Measurements from ENCODE around the gene GALNT9. TPM values are rescaled to one million over a fixed set of nuclear protein-coding genes. Genes with fewer than 3 reads are reported as not detected.
A peak's percentile ranks its signal among the peaks of the same experiment; 100 is the strongest.

Gene GALNT9
- total and polyA plus RNA-seq, 10 donors = 0.20 to 2.4 (median 0.84) TPM

DNA sequence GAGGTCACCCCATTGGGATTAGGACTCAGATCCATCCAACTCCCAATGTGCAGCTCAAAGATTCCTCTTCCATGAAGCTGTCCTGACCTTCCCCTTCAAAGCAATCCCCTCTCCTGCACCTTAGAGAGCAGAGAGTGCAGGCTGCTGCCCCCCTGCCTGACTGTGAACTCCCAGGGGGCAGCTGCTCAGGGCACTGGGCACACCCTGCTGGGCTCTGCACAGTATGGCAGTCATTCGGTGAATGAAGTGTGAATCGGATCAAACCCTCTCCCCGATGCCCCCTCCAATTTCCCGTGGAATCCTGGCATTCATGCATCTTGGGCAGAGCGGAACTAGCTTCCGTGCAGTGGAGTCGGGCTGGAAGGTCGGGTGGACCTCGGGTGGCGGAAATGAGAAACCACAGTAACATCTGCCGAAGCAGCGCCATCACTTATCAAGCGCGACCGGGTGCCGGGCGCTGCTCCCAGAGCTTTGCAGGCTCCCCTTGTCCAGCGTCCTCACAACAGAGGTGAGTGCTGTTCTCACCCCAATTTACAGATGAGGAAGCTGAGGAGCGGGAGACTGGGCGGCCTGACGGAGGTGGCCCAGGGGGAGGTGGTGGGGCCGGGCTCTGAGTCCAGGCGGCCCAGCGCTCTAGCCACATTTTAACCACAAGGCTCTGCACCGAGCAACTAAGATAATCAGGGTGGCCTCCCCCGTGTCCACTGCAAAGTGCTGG lies 14.7 kb downstream of the GALNT9 start:
- 85 to 88% (median 86%) methylated on average over 21 to 26 of the region's 26 CpGs for WGBS, 5 donors
- intact Hi-C loops (cut with DNase I; ENCODE audit: low total_unique reads) = no loop called here
- DNase-seq = peak; percentile 50
- Histone ChIP-seq H3K4me1 (no peaks in the 10 kb centered on the region), H3K36me3 (no peaks in the 10 kb centered on the region), H3K27ac (no peak overlapping the region), H3K9me3 (peaks cover 0 to 32% (median 27%) of the 10 kb centered on the region in 8 donors), H3K4me3 (no peak overlapping the region), H3K27me3 (replicated peaks in 1 of 7) (peaks cover 0 to 61% (median 3%) of the 10 kb centered on the region in 7 donors)
- TF ChIP-seq POLR2AphosphoS5 (IDR thresholded peaks at IDR 0.05) (no peak), POLR2A (IDR thresholded peaks at IDR 0.05) (no peak)
- TF ChIP-seq, protein P1, sequence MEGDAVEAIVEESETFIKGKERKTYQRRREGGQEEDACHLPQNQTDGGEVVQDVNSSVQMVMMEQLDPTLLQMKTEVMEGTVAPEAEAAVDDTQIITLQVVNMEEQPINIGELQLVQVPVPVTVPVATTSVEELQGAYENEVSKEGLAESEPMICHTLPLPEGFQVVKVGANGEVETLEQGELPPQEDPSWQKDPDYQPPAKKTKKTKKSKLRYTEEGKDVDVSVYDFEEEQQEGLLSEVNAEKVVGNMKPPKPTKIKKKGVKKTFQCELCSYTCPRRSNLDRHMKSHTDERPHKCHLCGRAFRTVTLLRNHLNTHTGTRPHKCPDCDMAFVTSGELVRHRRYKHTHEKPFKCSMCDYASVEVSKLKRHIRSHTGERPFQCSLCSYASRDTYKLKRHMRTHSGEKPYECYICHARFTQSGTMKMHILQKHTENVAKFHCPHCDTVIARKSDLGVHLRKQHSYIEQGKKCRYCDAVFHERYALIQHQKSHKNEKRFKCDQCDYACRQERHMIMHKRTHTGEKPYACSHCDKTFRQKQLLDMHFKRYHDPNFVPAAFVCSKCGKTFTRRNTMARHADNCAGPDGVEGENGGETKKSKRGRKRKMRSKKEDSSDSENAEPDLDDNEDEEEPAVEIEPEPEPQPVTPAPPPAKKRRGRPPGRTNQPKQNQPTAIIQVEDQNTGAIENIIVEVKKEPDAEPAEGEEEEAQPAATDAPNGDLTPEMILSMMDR (IDR thresholded peaks at IDR 0.05 in 8 of 11, conservative IDR thresholded peaks at IDR 0.05 in 3 of 11) = no peak

DNA sequence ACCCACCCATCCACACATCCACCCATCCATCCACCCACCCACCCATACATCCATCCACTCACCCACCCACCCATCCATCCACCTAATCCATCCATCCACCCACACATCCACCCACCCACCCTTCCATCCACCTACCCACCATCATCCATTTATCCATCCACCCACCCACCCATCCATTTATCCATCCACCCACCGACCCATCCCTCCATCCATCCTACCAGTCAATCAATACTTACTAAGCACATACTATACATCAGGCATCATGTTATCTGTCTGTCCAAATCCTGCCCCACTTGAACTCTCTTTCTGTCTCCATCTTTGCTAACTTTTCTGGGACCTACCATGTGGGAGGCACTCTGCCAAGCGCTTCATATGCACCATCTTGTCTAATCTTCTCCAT lies 15.4 kb downstream of the GALNT9 start:
- 92 to 100% (median 94%) methylated on average over 2 of the region's 2 CpGs for WGBS, 5 donors
- H3K4me1 ChIP-seq = no peaks in the 10 kb centered on the region
- intact Hi-C loops (cut with DNase I; ENCODE audit: low total_unique reads) = no loop called here
- no peak for DNase-seq
- H3K27me3 ChIP-seq (replicated peaks in 1 of 7) = peaks cover 0 to 60% (median 3%) of the 10 kb centered on the region in 7 donors
- H3K4me3 ChIP-seq = no peak overlapping the region
- TF ChIP-seq POLR2AphosphoS5 (IDR thresholded peaks at IDR 0.05) = no peak
- TF ChIP-seq, protein P1 (IDR thresholded peaks at IDR 0.05 in 8 of 11, conservative IDR thresholded peaks at IDR 0.05 in 3 of 11) = no peak
- no peak overlapping the region for H3K27ac ChIP-seq
- peaks cover 0 to 32% (median 27%) of the 10 kb centered on the region in 8 donors for H3K9me3 ChIP-seq
- no peaks in the 10 kb centered on the region for H3K36me3 ChIP-seq

DNA sequence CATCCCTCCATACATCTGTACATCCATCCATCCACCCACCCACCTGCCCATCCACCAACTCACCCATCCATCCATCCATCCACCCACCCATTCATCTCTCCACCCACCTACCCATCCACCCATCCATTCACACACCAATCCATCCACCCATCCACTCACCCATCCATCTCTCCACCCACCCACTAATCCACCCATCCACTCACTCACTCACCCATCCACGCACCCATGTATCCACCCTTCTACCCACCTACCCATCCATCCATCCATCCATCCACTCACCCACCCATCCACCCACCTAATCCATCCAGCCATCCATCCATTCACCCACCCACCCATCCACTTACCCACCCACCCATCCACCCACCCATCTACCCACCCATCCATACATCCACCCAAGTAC lies 16.2 kb downstream of the GALNT9 start:
- DNase-seq = no peak
- 91 to 100% (median 98%) methylated on average over 1 of the region's 1 CpG for WGBS, 5 donors
- Histone ChIP-seq H3K36me3 (no peaks in the 10 kb centered on the region), H3K9me3 (peaks cover 0 to 32% (median 27%) of the 10 kb centered on the region in 8 donors), H3K4me1 (no peaks in the 10 kb centered on the region), H3K27me3 (replicated peaks in 1 of 7) (peaks cover 0 to 60% (median 3%) of the 10 kb centered on the region in 7 donors), H3K4me3 (no peak overlapping the region), H3K27ac (no peak overlapping the region)
- no peak for TF ChIP-seq POLR2AphosphoS5 (IDR thresholded peaks at IDR 0.05)
- TF ChIP-seq, protein P1 (IDR thresholded peaks at IDR 0.05 in 8 of 11, conservative IDR thresholded peaks at IDR 0.05 in 3 of 11) = no peak
- TF ChIP-seq POLR2A (IDR thresholded peaks at IDR 0.05) = no peak
- intact Hi-C loops (cut with DNase I; ENCODE audit: low total_unique reads) = no loop called here

DNA sequence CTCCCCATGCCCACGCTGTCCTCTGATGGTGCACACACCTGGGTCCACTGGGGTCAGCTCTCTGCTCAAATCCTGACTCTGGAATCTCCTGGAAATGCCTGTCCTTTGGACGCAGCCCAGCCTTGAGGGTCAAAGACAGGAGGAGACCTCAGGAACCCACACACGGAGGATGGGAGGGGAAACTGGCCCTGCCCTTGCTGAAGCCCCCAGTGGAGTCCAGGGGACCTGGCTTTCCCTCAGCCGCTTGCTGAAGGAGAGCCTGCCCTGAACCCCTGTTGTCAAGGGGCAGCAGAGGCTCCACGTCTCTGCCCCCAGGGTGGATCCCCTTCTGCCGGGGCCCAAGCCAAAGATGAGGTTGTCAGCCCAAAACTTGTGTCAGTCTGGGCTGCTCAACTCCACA lies 16.9 kb downstream of the GALNT9 start:
- DNase-seq = no peak

More for the DNA sequence above, 16.9 kb downstream of the GALNT9 start:
- TF ChIP-seq, protein P1 (IDR thresholded peaks at IDR 0.05 in 8 of 11, conservative IDR thresholded peaks at IDR 0.05 in 3 of 11) = no peak
- Histone ChIP-seq H3K36me3 (no peaks in the 10 kb centered on the region), H3K9me3 (peaks cover 0 to 32% (median 27%) of the 10 kb centered on the region in 8 donors), H3K27ac (no peak overlapping the region), H3K27me3 (replicated peaks in 1 of 7) (peaks cover 0 to 55% (median 3%) of the 10 kb centered on the region in 7 donors), H3K4me1 (no peaks in the 10 kb centered on the region), H3K4me3 (no peak overlapping the region)
- intact Hi-C loops (cut with DNase I; ENCODE audit: low total_unique reads) = no loop called here
- 80 to 96% (median 89%) methylated on average over 5 to 6 of the region's 6 CpGs for WGBS, 5 donors
